ENCODE results near the gene ITPR2. TPM values are rescaled to one million over a fixed set of nuclear protein-coding genes. Genes with fewer than 3 reads are reported as not detected.

The ITPR2 gene
- total and polyA plus RNA-seq, 2 donors, result 8.8 to 34.0 TPM

DNA sequence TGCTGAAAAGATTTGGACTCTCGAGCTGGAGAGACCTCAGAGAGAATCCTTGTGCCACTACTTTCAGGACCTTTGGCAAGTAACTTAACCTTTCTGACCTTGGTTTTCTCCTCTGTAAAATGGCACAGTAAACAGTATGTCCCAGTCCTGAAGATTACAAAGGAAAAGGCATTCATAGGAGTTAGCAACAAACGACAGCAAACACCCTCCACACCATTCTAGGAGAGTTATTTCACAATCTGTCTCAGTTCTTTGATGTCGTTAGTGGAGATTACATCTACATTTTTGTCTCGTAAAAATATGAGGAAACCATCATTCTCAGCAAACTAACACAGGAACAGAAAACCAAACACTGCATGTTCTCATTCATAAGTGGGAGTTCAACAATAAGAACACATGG, 205.7 kb downstream of the ITPR2 start:
- no peak overlapping the region for H3K4me3 ChIP-seq (ENCODE audit: low read length in 2 of 2)
- no peak overlapping the region for H3K27ac ChIP-seq (ENCODE audit: low read depth in 1 of 2, low read length in 1 of 2)
- DNase-seq (ENCODE audit: low read depth in 6 of 9, low spot score in 9 of 9), result no peak
- WGBS, result 91% methylated on average over 4 of the region's 4 CpGs
- no peaks in the 10 kb centered on the region for H3K4me1 ChIP-seq (ENCODE audit: control insufficient read depth in 2 of 2, insufficient read depth in 2 of 2, low read length in 2 of 2)
- H3K36me3 ChIP-seq (ENCODE audit: control insufficient read depth in 2 of 2, insufficient read depth in 2 of 2, low read length in 1 of 2), result peaks cover 29 to 70% of the 10 kb centered on the region in 2 donors
- no peaks in the 10 kb centered on the region for H3K9me3 ChIP-seq (ENCODE audit: control insufficient read depth in 2 of 2, insufficient read depth in 1 of 2, low read length in 1 of 2)
- no peaks in the 10 kb centered on the region for H3K27me3 ChIP-seq (ENCODE audit: control insufficient read depth in 2 of 2, insufficient read depth in 1 of 2, low read length in 1 of 2)

DNA sequence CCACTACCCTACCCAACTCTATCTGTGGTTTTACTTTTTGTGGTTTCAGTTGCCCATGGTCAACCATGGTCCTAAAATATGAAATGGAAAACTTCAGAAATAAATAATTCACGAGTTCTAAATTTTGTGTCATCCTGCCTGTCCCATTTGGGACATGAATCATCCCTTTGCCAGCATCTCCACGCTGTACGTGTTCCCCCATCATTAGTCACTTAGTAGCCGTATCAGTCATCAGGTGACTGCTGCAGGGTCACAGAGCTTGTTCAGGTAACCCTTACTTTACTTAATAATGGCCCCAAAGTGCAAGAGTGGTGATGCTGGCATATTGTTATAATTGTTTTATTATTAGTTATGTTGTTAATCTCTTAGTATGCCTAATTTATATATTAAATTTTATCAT, 209.9 kb downstream of the ITPR2 start:
- Histone ChIP-seq H3K4me3 (ENCODE audit: low read length in 2 of 2) (no peak overlapping the region), H3K4me1 (ENCODE audit: control insufficient read depth in 2 of 2, insufficient read depth in 2 of 2, low read length in 2 of 2) (no peaks in the 10 kb centered on the region), H3K36me3 (ENCODE audit: control insufficient read depth in 2 of 2, insufficient read depth in 2 of 2, low read length in 1 of 2) (peaks cover 24 to 72% of the 10 kb centered on the region in 2 donors), H3K9me3 (ENCODE audit: control insufficient read depth in 2 of 2, insufficient read depth in 1 of 2, low read length in 1 of 2) (no peaks in the 10 kb centered on the region), H3K27me3 (ENCODE audit: control insufficient read depth in 2 of 2, insufficient read depth in 1 of 2, low read length in 1 of 2) (no peaks in the 10 kb centered on the region), H3K27ac (ENCODE audit: low read depth in 1 of 2, low read length in 1 of 2) (no peak overlapping the region)
- no peak for DNase-seq (ENCODE audit: low read depth in 6 of 9, low spot score in 9 of 9)
- WGBS, result 96% methylated on average over 4 of the region's 4 CpGs

DNA sequence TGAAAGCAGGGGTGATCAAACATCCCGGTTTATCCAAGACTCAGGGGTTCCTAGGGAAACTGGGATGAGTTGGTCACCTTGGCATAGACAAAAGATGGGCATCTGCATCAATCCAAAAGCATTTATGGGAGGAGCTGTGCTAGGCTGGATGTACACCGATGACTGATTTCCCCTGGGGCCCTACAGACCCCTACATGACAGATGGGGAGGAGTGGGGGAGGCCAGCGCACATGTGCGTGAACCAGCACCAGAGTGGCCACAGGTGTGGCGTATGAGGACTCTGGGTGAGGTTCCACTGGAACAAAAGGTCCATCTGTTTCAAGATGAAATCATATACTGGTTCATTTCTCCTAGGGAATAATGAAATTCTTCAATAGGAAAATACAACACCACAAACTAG, 210.4 kb downstream of the ITPR2 start:
- Histone ChIP-seq H3K36me3 (ENCODE audit: control insufficient read depth in 2 of 2, insufficient read depth in 2 of 2, low read length in 1 of 2) (peaks cover 24 to 66% of the 10 kb centered on the region in 2 donors), H3K9me3 (ENCODE audit: control insufficient read depth in 2 of 2, insufficient read depth in 1 of 2, low read length in 1 of 2) (no peaks in the 10 kb centered on the region)
- WGBS, result 97% methylated on average over 5 of the region's 5 CpGs

DNA sequence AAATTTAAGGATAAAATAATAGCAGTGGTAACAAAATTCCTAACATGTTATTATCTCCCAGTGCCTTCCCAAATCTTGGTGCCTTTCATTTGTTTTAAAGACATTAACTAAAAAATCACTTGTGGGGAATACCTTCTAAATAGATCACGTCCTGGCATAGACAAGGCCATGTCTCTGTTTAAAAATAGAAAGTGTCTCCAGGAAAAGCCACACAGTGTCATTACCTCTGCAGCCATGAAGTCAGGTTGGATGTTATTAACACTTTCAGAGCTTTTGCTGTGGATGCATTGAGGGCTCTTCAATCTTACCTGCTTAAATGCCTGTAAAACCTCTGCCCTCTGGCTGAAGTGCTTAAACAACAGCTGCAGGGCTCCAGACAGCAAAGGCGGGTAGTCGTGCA, 211.1 kb downstream of the ITPR2 start:
- Histone ChIP-seq H3K27me3 (ENCODE audit: control insufficient read depth in 2 of 2, insufficient read depth in 1 of 2, low read length in 1 of 2) (no peaks in the 10 kb centered on the region), H3K4me1 (ENCODE audit: control insufficient read depth in 2 of 2, insufficient read depth in 2 of 2, low read length in 2 of 2) (no peaks in the 10 kb centered on the region), H3K4me3 (ENCODE audit: low read length in 2 of 2) (no peak overlapping the region), H3K27ac (ENCODE audit: low read depth in 1 of 2, low read length in 1 of 2) (no peak overlapping the region), H3K9me3 (ENCODE audit: control insufficient read depth in 2 of 2, insufficient read depth in 1 of 2, low read length in 1 of 2) (no peaks in the 10 kb centered on the region), H3K36me3 (ENCODE audit: control insufficient read depth in 2 of 2, insufficient read depth in 2 of 2, low read length in 1 of 2) (peaks cover 19 to 61% of the 10 kb centered on the region in 2 donors)
- WGBS, result over 99% methylated on average over 3 of the region's 3 CpGs
- no peak for DNase-seq (ENCODE audit: low read depth in 6 of 9, low spot score in 9 of 9)

More for the DNA sequence above, 210.4 kb downstream of the ITPR2 start:
- Histone ChIP-seq H3K4me3 (ENCODE audit: low read length in 2 of 2) (no peak overlapping the region), H3K27ac (ENCODE audit: low read depth in 1 of 2, low read length in 1 of 2) (no peak overlapping the region), H3K4me1 (ENCODE audit: control insufficient read depth in 2 of 2, insufficient read depth in 2 of 2, low read length in 2 of 2) (no peaks in the 10 kb centered on the region), H3K27me3 (ENCODE audit: control insufficient read depth in 2 of 2, insufficient read depth in 1 of 2, low read length in 1 of 2) (no peaks in the 10 kb centered on the region)
- DNase-seq (ENCODE audit: low read depth in 6 of 9, low spot score in 9 of 9), result no peak

DNA sequence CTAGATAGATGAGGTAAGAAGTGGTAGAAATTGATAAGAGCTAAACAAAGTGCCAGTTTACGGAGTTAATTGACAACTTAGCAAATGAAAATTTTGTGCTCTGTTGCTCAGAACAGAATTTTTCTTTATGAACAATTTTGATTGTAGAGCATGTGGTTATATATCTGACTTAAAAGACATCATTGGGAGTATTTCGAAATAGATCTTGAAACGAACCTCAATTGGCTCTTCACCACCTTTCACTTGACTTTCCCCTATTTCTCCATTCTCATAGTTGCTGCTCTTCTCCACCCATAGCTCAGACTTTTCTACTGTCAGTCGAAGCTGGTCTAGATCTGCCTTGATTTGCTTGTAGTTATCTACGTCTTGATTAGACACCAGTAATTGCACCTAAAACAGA, 212.1 kb downstream of the ITPR2 start:
- H3K9me3 ChIP-seq (ENCODE audit: control insufficient read depth in 2 of 2, insufficient read depth in 1 of 2, low read length in 1 of 2), result no peaks in the 10 kb centered on the region
- peaks cover 16 to 52% of the 10 kb centered on the region in 2 donors for H3K36me3 ChIP-seq (ENCODE audit: control insufficient read depth in 2 of 2, insufficient read depth in 2 of 2, low read length in 1 of 2)
- no peak overlapping the region for H3K4me3 ChIP-seq (ENCODE audit: low read length in 2 of 2)
- no peak for DNase-seq (ENCODE audit: low read depth in 6 of 9, low spot score in 9 of 9)
- no peaks in the 10 kb centered on the region for H3K4me1 ChIP-seq (ENCODE audit: control insufficient read depth in 2 of 2, insufficient read depth in 2 of 2, low read length in 2 of 2)
- H3K27me3 ChIP-seq (ENCODE audit: control insufficient read depth in 2 of 2, insufficient read depth in 1 of 2, low read length in 1 of 2), result no peaks in the 10 kb centered on the region
- WGBS, result 97% methylated on average over 5 of the region's 5 CpGs
- no peak overlapping the region for H3K27ac ChIP-seq (ENCODE audit: low read depth in 1 of 2, low read length in 1 of 2)

DNA sequence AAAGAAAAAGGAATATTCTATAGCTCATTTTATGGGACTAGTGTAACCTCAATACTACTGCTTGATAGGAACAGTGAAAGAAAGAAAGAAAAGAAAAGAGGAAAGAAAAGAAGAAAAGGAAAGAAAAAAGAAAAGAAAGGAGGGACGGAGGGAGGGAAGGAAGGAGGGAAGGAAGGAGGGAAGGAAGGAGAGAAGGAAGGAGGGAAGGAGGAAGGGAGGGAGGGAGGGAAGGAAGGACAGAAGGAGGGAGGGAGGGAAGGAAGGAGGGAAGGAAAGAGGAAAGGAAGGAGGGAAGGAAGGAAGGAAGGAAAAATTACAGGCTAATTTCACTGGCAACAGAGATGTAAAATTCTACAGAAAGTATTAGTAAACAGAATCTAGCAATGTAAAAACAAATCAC, 215.5 kb downstream of the ITPR2 start:
- H3K27me3 ChIP-seq (ENCODE audit: control insufficient read depth in 2 of 2, insufficient read depth in 1 of 2, low read length in 1 of 2), result no peaks in the 10 kb centered on the region
- no peak overlapping the region for H3K4me3 ChIP-seq (ENCODE audit: low read length in 2 of 2)
- 95% methylated on average over 1 of the region's 1 CpG for whole genome bisulfite sequencing
- no peak for DNase-seq (ENCODE audit: low read depth in 6 of 9, low spot score in 9 of 9)
- H3K27ac ChIP-seq (ENCODE audit: low read depth in 1 of 2, low read length in 1 of 2), result no peak overlapping the region
- H3K36me3 ChIP-seq (ENCODE audit: control insufficient read depth in 2 of 2, insufficient read depth in 2 of 2, low read length in 1 of 2), result peaks cover 20 to 55% of the 10 kb centered on the region in 2 donors
- H3K4me1 ChIP-seq (ENCODE audit: control insufficient read depth in 2 of 2, insufficient read depth in 2 of 2, low read length in 2 of 2), result no peaks in the 10 kb centered on the region
- H3K9me3 ChIP-seq (ENCODE audit: control insufficient read depth in 2 of 2, insufficient read depth in 1 of 2, low read length in 1 of 2), result no peaks in the 10 kb centered on the region

DNA sequence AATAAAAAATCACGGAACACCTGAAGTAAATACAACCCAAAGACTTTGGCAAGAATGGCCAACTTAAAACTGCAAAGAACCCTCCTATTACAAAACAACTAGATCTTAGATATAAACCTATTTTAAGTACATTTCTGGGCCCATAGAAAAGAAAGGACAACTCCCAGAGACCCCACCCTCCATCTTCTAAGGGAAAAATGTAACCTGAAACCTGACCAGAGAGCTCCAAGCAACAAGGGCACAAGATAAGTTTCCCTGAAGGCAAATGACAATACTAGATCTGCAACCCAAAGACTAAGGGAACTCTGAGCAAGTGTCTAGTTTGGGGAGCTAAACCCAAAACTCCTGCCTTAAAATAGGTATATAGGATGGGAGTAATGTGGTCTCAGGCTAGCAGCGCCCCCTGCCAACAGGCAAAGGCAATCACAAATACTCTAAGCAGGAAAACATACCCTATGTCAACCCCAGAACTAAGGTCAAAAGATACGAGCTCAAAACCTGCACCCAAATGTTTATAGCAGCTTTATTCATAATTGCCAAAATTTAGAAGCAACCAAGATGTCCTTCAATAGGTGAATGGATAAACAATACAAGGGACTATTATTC, 218.9 kb downstream of the ITPR2 start:
- Histone ChIP-seq H3K9me3 (ENCODE audit: control insufficient read depth in 2 of 2, insufficient read depth in 1 of 2, low read length in 1 of 2) (no peaks in the 10 kb centered on the region), H3K27ac (ENCODE audit: low read depth in 1 of 2, low read length in 1 of 2) (no peak overlapping the region), H3K4me3 (ENCODE audit: low read length in 2 of 2) (no peak overlapping the region), H3K36me3 (ENCODE audit: control insufficient read depth in 2 of 2, insufficient read depth in 2 of 2, low read length in 1 of 2) (peaks cover 11 to 33% of the 10 kb centered on the region in 2 donors), H3K4me1 (ENCODE audit: control insufficient read depth in 2 of 2, insufficient read depth in 2 of 2, low read length in 2 of 2) (no peaks in the 10 kb centered on the region), H3K27me3 (ENCODE audit: control insufficient read depth in 2 of 2, insufficient read depth in 1 of 2, low read length in 1 of 2) (no peaks in the 10 kb centered on the region)
- 67% methylated on average over 3 of the region's 3 CpGs for WGBS
- peak in 6 of 9 donors; percentile 2 to 32 (median 8) for DNase-seq (ENCODE audit: low read depth in 6 of 9, low spot score in 9 of 9)

DNA sequence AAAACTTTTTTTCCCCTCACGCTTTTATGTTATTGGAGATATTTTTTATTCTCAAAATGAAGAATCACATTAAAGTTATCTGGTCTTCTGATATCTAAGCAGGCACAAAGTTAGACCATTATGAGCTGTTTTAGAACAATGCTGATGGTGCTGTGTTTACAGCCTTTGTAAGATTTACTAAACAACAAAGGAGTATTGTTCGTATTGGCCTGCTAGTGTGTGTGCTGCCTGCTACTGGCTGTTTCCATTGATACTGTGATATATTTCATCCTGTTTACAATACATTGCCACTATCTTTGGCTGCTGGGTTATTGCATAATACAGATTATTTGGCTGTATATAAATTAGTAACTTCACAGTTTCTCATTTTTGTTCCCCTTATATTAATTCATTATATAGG, 220.8 kb downstream of the ITPR2 start:
- Histone ChIP-seq H3K4me1 (ENCODE audit: control insufficient read depth in 2 of 2, insufficient read depth in 2 of 2, low read length in 2 of 2) (no peaks in the 10 kb centered on the region), H3K9me3 (ENCODE audit: control insufficient read depth in 2 of 2, insufficient read depth in 1 of 2, low read length in 1 of 2) (no peaks in the 10 kb centered on the region), H3K27me3 (ENCODE audit: control insufficient read depth in 2 of 2, insufficient read depth in 1 of 2, low read length in 1 of 2) (no peaks in the 10 kb centered on the region), H3K27ac (ENCODE audit: low read depth in 1 of 2, low read length in 1 of 2) (no peak overlapping the region), H3K36me3 (ENCODE audit: control insufficient read depth in 2 of 2, insufficient read depth in 2 of 2, low read length in 1 of 2) (peaks cover 11 to 36% of the 10 kb centered on the region in 2 donors), H3K4me3 (ENCODE audit: low read length in 2 of 2) (no peak overlapping the region)
- WGBS, result 98% methylated on average over 2 of the region's 2 CpGs
- DNase-seq (ENCODE audit: low read depth in 6 of 9, low spot score in 9 of 9), result no peak

DNA sequence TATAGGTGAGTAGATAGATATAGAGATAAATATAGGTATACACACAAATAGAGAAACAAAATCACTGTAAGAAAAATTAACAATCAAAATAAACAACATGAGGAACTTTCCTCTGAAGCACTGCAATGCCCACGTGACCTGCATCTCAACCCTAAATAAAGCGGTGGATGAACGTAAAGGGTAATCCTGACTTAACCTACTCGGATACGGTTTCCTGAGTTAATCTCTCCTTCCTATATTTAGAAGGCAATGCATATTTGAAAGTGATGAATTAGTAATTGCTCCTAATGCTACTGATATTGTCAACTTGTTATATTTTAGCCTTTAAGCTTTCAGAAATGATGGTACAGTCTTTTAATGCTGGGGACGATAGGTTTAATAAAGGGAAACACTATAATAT, 221.4 kb downstream of the ITPR2 start:
- no peak overlapping the region for H3K27ac ChIP-seq (ENCODE audit: low read depth in 1 of 2, low read length in 1 of 2)
- DNase-seq (ENCODE audit: low read depth in 6 of 9, low spot score in 9 of 9), result no peak
- no peaks in the 10 kb centered on the region for H3K27me3 ChIP-seq (ENCODE audit: control insufficient read depth in 2 of 2, insufficient read depth in 1 of 2, low read length in 1 of 2)
- no peak overlapping the region for H3K4me3 ChIP-seq (ENCODE audit: low read length in 2 of 2)
- H3K4me1 ChIP-seq (ENCODE audit: control insufficient read depth in 2 of 2, insufficient read depth in 2 of 2, low read length in 2 of 2), result no peaks in the 10 kb centered on the region
- 97% methylated on average over 6 of the region's 6 CpGs for WGBS
- H3K36me3 ChIP-seq (ENCODE audit: control insufficient read depth in 2 of 2, insufficient read depth in 2 of 2, low read length in 1 of 2), result peaks cover 11 to 37% of the 10 kb centered on the region in 2 donors
- no peaks in the 10 kb centered on the region for H3K9me3 ChIP-seq (ENCODE audit: control insufficient read depth in 2 of 2, insufficient read depth in 1 of 2, low read length in 1 of 2)

All from thymus (tissue), 11 donors.